ENCODE results near the gene UBAP1. TPM values are rescaled to one million over a fixed set of nuclear protein-coding genes. Genes with fewer than 3 reads are reported as not detected.

UBAP1 gene
- total RNA-seq, 1 donor from 2014 or later, result 26.0 TPM

- no peaks in the 10 kb centered on the region for H3K4me1 ChIP-seq
- DNase-seq (ENCODE audit: low spot score in 2 of 2), result peak in 1 of 2 donors; percentile 33
- H3K4me3 ChIP-seq, result no peak overlapping the region
- intact Hi-C loops (cut with DNase I), result loop anchor here (10.0 kb wide), 1 partner anchor 357 kb away; the partner anchor contains the start of gene UBE2R2
- no peak for TF ChIP-seq CTCF (IDR thresholded peaks at IDR 0.05)
- no peaks in the 10 kb centered on the region for H3K36me3 ChIP-seq
- no peak overlapping the region for H3K27ac ChIP-seq
- no peaks in the 10 kb centered on the region for H3K27me3 ChIP-seq
- H3K9me3 ChIP-seq, result no peaks in the 10 kb centered on the region
Observed at GRCh38 chr9:34171753-34172535, 6.9 kb upstream of the UBAP1 start.

- Histone ChIP-seq H3K27me3 (no peaks in the 10 kb centered on the region), H3K27ac (no peak overlapping the region), H3K9me3 (no peaks in the 10 kb centered on the region), H3K4me3 (no peak overlapping the region), H3K36me3 (no peaks in the 10 kb centered on the region), H3K4me1 (peaks cover 0 to 3% of the 10 kb centered on the region in 2 donors)
- intact Hi-C loops (cut with DNase I), result loop anchor here (5.0 to 10.0 kb wide), 3 partner anchors 151 to 361 kb away; partner anchors contain the start of genes KIF24, NUDT2 and UBE2R2
- no peak for TF ChIP-seq CTCF (IDR thresholded peaks at IDR 0.05)
- no peak for DNase-seq (ENCODE audit: low spot score in 2 of 2)
Observed at GRCh38 chr9:34176089-34176488, 2.8 kb upstream of the UBAP1 start.

GRCh38 chr9:34177593-34178435 is 1.0 kb upstream of the UBAP1 start:
- no peaks in the 10 kb centered on the region for H3K9me3 ChIP-seq
- H3K27ac ChIP-seq, result peak overlapping the region; percentile 96 to 97
- intact Hi-C loops (cut with DNase I), result loop anchor here (2.0 to 10.0 kb wide), 8 partner anchors 51 to 811 kb away; partner anchors contain the start of genes DCAF12, DNAJB5, KIF24 and MYORG
- TF ChIP-seq CTCF (IDR thresholded peaks at IDR 0.05), result no peak
- no peaks in the 10 kb centered on the region for H3K36me3 ChIP-seq
- H3K4me1 ChIP-seq, result peaks cover 0 to 3% of the 10 kb centered on the region in 2 donors
- peak overlapping the region; percentile 82 to 83 for H3K4me3 ChIP-seq
- no peaks in the 10 kb centered on the region for H3K27me3 ChIP-seq
- DNase-seq (ENCODE audit: low spot score in 2 of 2), result peak in 1 of 2 donors; percentile 31

- H3K36me3 ChIP-seq, result peaks cover 5% of the 10 kb centered on the region in 2 donors
- H3K27ac ChIP-seq, result peak overlapping the region; percentile 96 to 97
- peaks cover 0 to 3% of the 10 kb centered on the region in 2 donors for H3K4me1 ChIP-seq
- no peak for DNase-seq (ENCODE audit: low spot score in 2 of 2)
- peak overlapping the region; percentile 82 to 83 for H3K4me3 ChIP-seq
- H3K9me3 ChIP-seq, result no peaks in the 10 kb centered on the region
- no peaks in the 10 kb centered on the region for H3K27me3 ChIP-seq
- TF ChIP-seq CTCF (IDR thresholded peaks at IDR 0.05), result no peak
- intact Hi-C loops (cut with DNase I), result loop anchor here (2.0 to 10.0 kb wide), 8 partner anchors 53 to 809 kb away; partner anchors contain the start of genes DCAF12, DNAJB5, KIF24 and MYORG
Observed at GRCh38 chr9:34179213-34180136, 632 bp downstream of the UBAP1 start.
